ENCODE measurements around the gene WIPI1.
A peak's percentile ranks its signal among the peaks of the same experiment; 100 is the strongest.
"Not testable (repeated sequence)": the region's sequence is repeated elsewhere in the genome, so short reads cannot be mapped to it uniquely, and the experiment has no call there.

WIPI1 gene, protein sequence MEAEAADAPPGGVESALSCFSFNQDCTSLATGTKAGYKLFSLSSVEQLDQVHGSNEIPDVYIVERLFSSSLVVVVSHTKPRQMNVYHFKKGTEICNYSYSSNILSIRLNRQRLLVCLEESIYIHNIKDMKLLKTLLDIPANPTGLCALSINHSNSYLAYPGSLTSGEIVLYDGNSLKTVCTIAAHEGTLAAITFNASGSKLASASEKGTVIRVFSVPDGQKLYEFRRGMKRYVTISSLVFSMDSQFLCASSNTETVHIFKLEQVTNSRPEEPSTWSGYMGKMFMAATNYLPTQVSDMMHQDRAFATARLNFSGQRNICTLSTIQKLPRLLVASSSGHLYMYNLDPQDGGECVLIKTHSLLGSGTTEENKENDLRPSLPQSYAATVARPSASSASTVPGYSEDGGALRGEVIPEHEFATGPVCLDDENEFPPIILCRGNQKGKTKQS

GRCh38 chr17:68457168-68457538 is at the start of gene WIPI1:
Gene WIPI1, minus strand, starts transcription at chr17:68457496. Its CDS starts 75 bp downstream, at chr17:68457421.
- no peak for DNase-seq (ENCODE audit: low read depth in 2 of 2)

DNA sequence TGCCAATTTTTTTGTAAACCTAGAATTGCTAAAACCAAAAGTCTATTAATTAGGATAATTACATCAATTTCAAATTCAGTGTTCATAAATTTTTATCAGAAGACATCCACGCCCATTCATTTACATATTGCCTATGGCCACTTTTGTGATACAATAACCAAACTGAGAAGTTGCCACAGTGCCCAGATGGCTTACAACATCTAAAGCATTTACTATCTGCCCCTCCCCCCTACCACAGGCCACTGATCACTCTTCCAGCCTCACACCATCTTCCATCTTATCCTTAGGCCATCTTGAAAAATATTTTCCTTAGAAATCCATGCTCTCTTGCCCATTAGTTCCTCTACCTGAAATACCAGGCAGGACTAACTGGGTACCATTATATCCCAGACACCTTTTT is 48.7 kb upstream of the WIPI1 start:
- DNase-seq (ENCODE audit: low read depth in 2 of 2) = no peak

- no peak for DNase-seq (ENCODE audit: low read depth in 2 of 2)
These were observed 43.8 kb upstream of the WIPI1 start for GRCh38 chr17:68501074-68501473.

DNA sequence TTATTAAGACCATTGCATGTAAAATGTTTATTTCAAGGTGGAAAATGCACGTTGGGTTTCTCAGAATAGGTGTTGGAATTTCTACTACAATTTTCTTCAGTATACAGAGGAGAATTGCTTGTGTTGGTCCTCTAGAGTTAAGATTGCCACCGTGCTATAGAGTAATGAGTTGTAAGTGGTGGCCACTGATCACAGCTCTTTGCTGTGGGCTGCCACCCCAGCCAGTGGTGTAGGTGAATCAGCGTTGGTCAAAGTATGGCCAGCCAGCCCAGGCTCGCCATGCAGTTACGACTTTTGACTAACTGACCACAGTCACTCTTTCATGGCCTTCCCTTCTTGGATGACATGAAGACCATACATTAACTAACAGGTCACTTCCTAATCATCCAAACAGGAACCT is 42.3 kb upstream of the WIPI1 start:
- no peak for DNase-seq (ENCODE audit: low read depth in 2 of 2)

- no peak for DNase-seq (ENCODE audit: low read depth in 2 of 2)
These were observed 41.4 kb upstream of the WIPI1 start for GRCh38 chr17:68498479-68499326.

DNA sequence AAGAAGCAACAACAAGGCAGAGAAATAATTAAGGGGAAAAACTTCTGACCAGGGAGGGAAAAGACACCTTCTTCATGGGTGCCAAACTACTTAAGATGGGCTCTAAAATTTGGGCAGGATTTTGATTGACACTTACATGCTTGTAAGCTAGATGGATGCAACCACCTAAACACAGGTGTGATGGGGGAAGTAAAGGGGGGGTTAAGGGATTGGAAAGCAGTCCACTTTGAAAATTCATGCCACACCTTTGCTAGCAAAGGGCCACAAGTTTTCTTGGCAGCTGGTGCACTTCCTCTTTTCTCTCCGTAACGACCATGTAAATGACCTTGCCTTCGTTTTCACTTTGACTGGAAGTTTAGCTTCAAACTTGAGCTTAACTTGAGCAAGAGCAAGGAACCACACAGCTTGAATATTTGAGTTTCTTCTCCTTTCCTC is 40.6 kb upstream of the WIPI1 start:
- DNase-seq (ENCODE audit: low read depth in 2 of 2) = no peak

DNA sequence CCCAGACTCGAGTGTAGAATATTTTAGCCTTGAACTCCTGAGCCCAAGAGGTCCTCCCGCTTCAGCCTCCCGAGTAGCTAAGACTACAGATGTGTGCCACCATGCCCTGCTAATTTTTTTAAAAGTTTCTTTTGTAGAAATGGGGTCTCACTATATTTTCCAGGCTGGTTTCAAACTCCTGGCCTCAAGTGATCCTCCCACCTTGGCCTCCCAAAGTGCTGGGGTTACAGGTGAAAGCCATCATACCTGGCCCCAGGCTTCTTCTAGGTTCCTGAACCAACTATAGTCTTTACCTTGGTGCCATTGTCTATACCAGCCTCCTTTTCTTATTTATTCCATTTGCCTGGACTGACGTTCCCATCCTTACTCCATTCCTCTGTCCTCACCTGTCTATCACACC is 37.8 kb upstream of the WIPI1 start:
- DNase-seq (ENCODE audit: low read depth in 2 of 2) = no peak

DNA sequence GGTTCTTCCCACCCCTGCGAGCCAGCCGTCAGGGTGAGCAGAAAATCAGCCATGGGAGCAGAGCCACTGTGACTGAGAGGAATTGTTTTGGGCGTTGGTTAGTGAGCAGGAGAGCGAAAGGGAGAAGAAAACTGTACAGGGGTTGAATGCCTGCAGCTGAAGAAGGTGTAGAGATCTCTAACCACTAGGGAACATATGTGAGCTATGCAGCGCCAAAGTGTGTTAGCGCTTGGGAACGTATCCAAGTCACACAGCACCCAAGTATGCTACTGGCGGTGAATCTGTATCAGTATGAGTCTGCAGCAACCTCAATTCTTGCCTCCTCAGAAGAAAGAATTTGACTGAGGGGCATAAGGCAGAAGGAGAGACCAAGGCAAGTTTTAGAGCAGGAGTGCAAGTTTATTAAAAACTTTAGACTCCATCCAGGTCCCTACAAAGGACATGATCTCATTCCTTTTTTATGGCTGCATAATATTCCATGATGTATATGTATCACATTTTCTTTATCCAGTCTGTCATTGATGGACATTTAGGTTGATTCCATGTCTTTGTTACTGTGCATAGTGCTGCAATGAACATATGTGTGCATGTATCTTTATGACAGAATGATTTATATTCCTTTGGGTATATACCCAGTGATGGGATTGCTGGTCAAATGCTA is 35.2 kb upstream of the WIPI1 start:
- DNase-seq (ENCODE audit: low read depth in 2 of 2) = not testable (repeated sequence)

DNA sequence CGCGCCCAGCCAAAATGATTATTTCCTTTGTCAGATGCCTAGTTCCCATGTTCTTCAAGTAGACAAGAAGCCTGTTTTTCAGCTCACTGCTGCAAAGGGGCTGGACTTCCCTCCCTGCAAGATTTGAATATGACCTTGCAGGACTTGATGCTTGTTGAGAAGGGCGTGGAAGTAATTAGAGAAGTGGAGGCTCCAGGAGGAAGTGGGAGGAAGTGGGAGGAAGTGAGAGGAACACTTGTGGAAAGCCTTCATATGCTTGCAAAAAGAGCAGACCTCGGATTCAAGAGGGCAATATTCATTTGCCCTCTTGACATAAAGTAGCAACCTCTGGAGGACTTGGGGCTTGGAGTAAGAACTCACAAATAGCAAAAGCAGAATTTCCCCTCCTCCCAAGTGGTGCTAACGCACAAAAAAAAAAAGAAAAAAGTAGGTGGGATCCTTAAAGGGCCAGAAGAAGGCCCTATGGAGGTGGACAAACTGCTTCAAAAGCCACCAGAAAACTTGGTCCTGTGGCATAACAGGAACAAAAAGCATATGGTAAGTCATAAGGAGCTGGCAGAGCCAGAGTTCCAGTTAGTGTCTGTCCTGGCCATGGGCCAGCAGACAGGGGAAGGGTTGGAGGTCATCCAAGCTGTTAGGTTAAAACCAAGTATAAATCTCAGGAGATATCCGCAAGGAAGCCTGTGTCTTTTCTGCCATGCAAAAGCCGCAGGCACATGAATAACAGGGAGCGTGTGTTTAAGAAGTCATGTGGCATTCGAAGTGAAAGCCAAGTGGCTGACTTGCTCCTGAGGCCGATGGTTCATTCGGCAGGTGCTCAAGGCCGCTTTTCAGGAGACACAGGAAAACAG is 34.3 kb upstream of the WIPI1 start:
- DNase-seq (ENCODE audit: low read depth in 2 of 2) = no peak

GRCh38 chr17:68489919-68490318 is 32.6 kb upstream of the WIPI1 start:
- DNase-seq (ENCODE audit: low read depth in 2 of 2) = no peak

DNA sequence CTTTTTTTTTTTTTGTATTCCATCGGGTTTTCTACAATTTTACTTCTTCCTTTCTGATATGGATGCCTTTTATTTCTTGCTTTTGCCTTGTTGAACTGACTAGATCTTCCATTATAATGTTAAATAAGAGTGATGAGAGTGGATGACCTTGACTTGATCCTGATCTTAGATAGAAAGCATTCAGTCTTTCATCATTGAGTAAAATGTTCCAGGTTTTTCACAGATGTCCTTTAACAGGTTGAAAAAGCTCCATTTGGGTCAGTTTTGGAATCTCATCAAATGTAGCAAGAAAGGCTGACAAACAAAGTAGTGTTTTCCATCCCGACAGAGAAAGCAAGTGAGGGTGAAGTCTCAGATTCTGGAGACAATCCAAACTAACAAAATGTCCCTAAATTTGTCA is 27.2 kb upstream of the WIPI1 start:
- DNase-seq (ENCODE audit: low read depth in 2 of 2) = no peak

- DNase-seq (ENCODE audit: low read depth in 2 of 2) = no peak
These were observed 25.3 kb upstream of the WIPI1 start for GRCh38 chr17:68482576-68483041.

DNA sequence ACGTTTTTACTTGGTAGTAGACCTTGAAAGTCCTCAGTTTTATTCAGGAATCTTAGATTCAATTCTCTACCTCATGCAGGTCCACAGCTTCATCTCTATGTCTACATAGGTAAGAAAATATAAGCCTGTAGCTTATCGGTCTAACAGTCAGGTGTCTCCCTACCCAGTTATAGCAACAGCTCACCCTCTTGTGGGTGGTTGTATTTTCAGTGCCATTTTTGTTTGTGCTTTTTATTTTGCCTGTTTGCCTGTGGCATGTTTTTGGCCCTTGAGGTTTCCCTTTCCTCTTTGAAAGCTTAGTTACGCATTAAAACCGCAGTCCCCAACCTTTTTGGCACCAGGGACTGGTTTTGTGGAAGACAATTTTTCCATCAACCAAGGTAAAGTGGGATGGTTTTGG is 23.6 kb upstream of the WIPI1 start:
- no peak for DNase-seq (ENCODE audit: low read depth in 2 of 2)

DNA sequence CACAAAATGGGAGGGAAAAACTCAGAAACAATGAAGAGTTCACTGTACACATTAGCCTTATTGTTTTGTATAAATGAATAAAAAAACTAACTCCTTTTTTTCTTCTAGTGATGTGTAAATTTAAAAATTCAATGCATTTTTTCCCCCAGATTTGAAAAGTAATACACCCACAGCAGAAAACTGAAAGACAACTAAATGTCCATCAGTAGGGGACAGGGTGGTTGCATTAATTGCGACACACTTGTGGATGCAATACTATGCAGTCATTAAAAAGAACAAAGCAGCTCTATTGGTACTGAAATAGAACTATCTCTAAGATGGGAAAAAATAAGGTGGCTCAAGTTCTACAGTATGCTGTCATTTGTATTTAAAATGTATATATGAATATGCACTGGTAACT is 13.7 kb upstream of the WIPI1 start:
- DNase-seq (ENCODE audit: low read depth in 2 of 2) = no peak

DNA sequence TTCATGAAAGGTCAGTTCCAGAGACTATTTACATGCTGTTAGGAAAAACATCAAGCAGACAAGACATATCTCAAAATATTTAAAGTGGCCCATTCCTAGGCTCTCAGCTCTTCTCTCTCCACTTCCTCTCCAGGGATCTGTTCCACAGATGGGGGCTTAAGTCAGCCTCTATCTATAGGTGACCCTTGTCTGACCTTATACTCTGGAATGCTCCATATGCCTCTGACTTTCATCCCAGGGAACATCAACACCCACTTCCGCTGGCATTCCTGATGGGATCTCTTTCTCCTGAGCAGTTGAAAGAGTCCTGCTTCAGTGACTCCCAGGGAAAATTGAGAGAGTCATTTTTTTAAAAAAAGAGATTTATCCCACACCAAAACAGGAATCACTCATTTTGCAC is 11.5 kb upstream of the WIPI1 start:
- no peak for DNase-seq (ENCODE audit: low read depth in 2 of 2)

- DNase-seq (ENCODE audit: low read depth in 2 of 2) = no peak
These were observed 11.0 kb upstream of the WIPI1 start for GRCh38 chr17:68468334-68468733.

GRCh38 chr17:68463211-68464019 is 6.1 kb upstream of the WIPI1 start:
- no peak for DNase-seq (ENCODE audit: low read depth in 2 of 2)

DNA sequence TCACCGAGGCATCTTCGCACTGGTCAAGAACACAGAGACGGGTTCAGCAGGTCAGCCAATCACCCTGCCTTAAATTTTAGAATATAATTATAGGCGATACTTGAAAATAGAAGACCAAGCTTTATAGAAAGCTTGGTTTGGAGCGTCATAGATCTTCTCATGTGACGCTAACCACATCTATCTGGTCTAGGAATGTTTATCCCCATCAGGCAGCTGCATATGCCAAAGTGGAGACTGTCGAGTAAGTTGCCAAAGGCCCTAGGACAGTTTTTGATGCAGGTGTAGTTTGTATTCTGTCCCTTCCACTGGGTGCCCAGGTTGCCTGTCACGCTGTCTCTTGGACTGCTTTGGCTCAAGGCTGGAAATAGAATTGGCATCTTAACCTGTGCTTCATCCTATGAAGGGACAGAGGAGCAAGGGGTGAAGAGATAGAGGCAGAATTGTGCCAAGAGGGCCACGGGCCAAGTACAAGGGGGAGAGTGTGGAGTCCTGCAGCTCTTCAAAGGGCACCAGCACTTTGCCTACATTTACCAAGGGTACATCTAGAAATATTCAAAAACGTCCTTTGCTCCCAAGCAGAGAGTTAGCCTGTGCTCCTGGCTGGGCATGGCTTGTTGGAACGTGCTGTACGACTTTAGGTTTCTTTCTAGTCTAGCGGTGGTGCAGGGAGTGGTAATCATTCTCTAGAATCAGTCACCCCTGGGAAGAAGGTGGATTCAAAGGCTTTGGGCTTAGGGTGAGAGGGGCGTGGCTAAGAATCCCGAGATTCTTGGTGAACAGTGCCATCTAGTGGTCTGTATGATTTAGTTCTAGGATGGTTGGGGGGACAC is 5.3 kb upstream of the WIPI1 start:
- DNase-seq (ENCODE audit: low read depth in 2 of 2) = peak; percentile 50

- peak in 1 of 2 experiments; percentile 27 for DNase-seq (ENCODE audit: low read depth in 2 of 2)
These were observed 4.3 kb upstream of the WIPI1 start for GRCh38 chr17:68461589-68461988.

Measured in stimulated activated CD4-positive, alpha-beta T cell treated with anti-CD3 and anti-CD28 coated beads, Interleukin-12 subunit alpha, Interleukin-12 subunit beta, amount 100 ng/mL, for 24 hours (primary cell).